ENCODE data around the gene MRPL11. TPM values are rescaled to one million over a fixed set of nuclear protein-coding genes. Genes with fewer than 3 reads are reported as not detected.

Gene MRPL11
- total and polyA plus RNA-seq, 2 donors (not counting 1 experiment from before 2014, with no cell fraction given) = 25.5 to 26.7 TPM

DNA sequence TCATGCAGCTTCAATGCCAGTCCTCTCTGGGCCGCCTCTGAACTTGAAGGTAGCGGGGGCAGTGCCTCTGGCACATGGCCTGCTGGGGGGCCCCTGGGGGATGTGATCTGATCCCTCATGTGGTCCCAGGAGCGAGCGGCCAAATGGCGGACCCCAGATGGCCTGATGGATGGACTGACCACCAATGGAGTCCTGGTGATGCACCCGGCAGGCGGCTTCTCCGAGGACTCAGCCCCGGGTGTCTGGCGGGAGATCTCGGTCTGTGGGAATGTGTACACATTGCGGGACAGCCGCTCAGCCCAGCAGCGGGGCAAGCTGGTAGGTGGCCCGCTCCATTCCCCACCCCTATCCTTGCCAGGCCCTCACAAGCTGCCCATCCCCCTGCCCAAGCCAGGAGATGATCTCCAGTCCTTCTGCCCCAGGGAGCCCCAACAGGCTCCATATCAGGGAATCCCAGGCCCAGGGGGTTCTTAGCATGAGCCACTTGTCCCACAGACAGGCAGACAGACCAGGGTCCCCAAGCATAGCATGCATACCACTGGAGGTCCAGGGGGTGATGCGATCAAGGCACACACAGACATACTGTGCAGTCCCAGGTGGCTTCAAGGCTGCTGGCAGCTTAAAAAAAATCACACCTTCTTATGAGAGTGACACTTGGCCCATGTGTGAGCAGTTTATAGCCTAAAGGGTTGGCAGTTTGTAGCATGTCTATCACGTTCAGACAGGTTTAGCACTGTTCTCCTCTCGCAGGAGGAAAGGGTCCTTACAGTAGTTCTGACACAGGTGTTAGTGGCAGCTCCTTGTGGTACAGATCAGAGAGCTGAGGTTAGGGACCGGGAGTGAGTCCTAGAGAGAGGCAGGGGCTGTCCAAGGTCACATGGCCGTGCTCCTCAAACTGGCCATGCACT lies 35.2 kb upstream of the MRPL11 start:
- no peak overlapping the region for H2AFZ ChIP-seq (ENCODE audit: insufficient read depth, low read depth, low read length, poor library complexity, severe bottlenecking)
- no peaks in the 10 kb centered on the region for H4K20me1 ChIP-seq (ENCODE audit: control insufficient read depth, insufficient read depth, low read length, poor library complexity, severe bottlenecking)
- H3K27me3 ChIP-seq (replicated peaks in 1 of 4; ENCODE audit: control extremely low read depth in 1 of 4, control insufficient read depth in 3 of 4, insufficient read depth in 4 of 4, low read length in 3 of 4) = no peaks in the 10 kb centered on the region
- H3K27ac Mint-ChIP-seq = no peak overlapping the region
- peaks cover 3% of the 10 kb centered on the region for H3K4me1 Mint-ChIP-seq
- H3K4me1 ChIP-seq (ENCODE audit: control insufficient read depth in 2 of 2, insufficient read depth in 2 of 2, low read length in 2 of 2) = no peaks in the 10 kb centered on the region
- H3K9me3 Mint-ChIP-seq (ENCODE audit: insufficient read depth) = no peaks in the 10 kb centered on the region
- H3K9me3 ChIP-seq (ENCODE audit: control extremely low read depth in 1 of 3, control insufficient read depth in 2 of 3, insufficient read depth in 1 of 3, low read length in 2 of 3) = no peaks in the 10 kb centered on the region
- no peak overlapping the region for H3K4me3 Mint-ChIP-seq
- intact Hi-C loops (cut with micrococcal nuclease) = no loop called here
- TF ChIP-seq, protein P1, sequence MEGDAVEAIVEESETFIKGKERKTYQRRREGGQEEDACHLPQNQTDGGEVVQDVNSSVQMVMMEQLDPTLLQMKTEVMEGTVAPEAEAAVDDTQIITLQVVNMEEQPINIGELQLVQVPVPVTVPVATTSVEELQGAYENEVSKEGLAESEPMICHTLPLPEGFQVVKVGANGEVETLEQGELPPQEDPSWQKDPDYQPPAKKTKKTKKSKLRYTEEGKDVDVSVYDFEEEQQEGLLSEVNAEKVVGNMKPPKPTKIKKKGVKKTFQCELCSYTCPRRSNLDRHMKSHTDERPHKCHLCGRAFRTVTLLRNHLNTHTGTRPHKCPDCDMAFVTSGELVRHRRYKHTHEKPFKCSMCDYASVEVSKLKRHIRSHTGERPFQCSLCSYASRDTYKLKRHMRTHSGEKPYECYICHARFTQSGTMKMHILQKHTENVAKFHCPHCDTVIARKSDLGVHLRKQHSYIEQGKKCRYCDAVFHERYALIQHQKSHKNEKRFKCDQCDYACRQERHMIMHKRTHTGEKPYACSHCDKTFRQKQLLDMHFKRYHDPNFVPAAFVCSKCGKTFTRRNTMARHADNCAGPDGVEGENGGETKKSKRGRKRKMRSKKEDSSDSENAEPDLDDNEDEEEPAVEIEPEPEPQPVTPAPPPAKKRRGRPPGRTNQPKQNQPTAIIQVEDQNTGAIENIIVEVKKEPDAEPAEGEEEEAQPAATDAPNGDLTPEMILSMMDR (IDR thresholded peaks at IDR 0.05) = no peak
- no peaks in the 10 kb centered on the region for H3K36me3 ChIP-seq (replicated peaks in 1 of 2; ENCODE audit: control extremely low read depth in 1 of 2, control insufficient read depth in 1 of 2, extremely low read depth in 1 of 2, insufficient read depth in 2 of 2, low read length in 1 of 2)
- ChIA-PET CTCF (no interaction called here), POLR2A (no interaction called here)
- no peak overlapping the region for H3K9ac ChIP-seq (ENCODE audit: low read length)
- no peak overlapping the region for H3K4me3 ChIP-seq (ENCODE audit: control extremely low read depth in 1 of 5, extremely low read depth in 1 of 5, insufficient read depth in 1 of 5, low read depth in 2 of 5, low read length in 4 of 5)
- 96% methylated on average over 19 of the region's 20 CpGs for WGBS (ENCODE audit: insufficient coverage)
- no peak overlapping the region for H3K27ac ChIP-seq (ENCODE audit: low read length in 2 of 2)
- no peak overlapping the region for H3K4me2 ChIP-seq (replicated peaks; ENCODE audit: low read depth, low read length, poor library complexity, severe bottlenecking)
- DNase-seq = no peak
- no peaks in the 10 kb centered on the region for H3K79me2 ChIP-seq (ENCODE audit: control insufficient read depth, insufficient read depth, low read length)
- no peaks in the 10 kb centered on the region for H3K27me3 Mint-ChIP-seq
- no peak for ATAC-seq (ENCODE audit: low read depth)

DNA sequence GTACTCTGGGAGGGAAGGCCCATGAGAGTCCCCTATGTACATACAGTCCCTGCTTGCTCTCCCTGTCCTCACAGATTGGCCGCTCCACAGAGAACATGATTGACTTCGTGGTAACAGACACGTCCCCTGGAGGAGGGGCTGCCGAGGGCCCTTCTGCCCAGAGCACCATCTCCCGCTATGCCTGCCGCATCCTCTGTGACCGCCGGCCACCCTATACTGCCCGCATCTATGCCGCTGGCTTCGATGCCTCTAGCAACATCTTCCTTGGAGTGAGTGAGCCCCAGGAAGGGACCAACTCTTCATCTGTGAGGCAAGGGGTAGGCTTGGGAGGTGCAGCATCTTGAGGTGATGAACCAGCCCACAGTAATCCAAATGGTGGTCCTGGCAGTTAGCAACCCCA lies 34.5 kb upstream of the MRPL11 start:
- ChIA-PET CTCF (no interaction called here), POLR2A (no interaction called here)
- Histone ChIP-seq H3K36me3 (replicated peaks in 1 of 2; ENCODE audit: control extremely low read depth in 1 of 2, control insufficient read depth in 1 of 2, extremely low read depth in 1 of 2, insufficient read depth in 2 of 2, low read length in 1 of 2) (no peaks in the 10 kb centered on the region), H3K27me3 (replicated peaks in 1 of 4; ENCODE audit: control extremely low read depth in 1 of 4, control insufficient read depth in 3 of 4, insufficient read depth in 4 of 4, low read length in 3 of 4) (no peaks in the 10 kb centered on the region), H3K27ac (ENCODE audit: low read length in 2 of 2) (no peak overlapping the region), H3K9me3 (ENCODE audit: control extremely low read depth in 1 of 3, control insufficient read depth in 2 of 3, insufficient read depth in 1 of 3, low read length in 2 of 3) (no peaks in the 10 kb centered on the region), H3K4me2 (replicated peaks; ENCODE audit: low read depth, low read length, poor library complexity, severe bottlenecking) (no peak overlapping the region), H3K9ac (ENCODE audit: low read length) (no peak overlapping the region), H3K79me2 (ENCODE audit: control insufficient read depth, insufficient read depth, low read length) (no peaks in the 10 kb centered on the region), H4K20me1 (ENCODE audit: control insufficient read depth, insufficient read depth, low read length, poor library complexity, severe bottlenecking) (no peaks in the 10 kb centered on the region), H2AFZ (ENCODE audit: insufficient read depth, low read depth, low read length, poor library complexity, severe bottlenecking) (no peak overlapping the region), H3K4me3 (ENCODE audit: control extremely low read depth in 1 of 5, extremely low read depth in 1 of 5, insufficient read depth in 1 of 5, low read depth in 2 of 5, low read length in 4 of 5) (no peak overlapping the region), H3K4me1 (ENCODE audit: control insufficient read depth in 2 of 2, insufficient read depth in 2 of 2, low read length in 2 of 2) (peaks cover 0 to under 1% of the 10 kb centered on the region in 2 donors)
- H3K4me1 Mint-ChIP-seq = peaks cover 3% of the 10 kb centered on the region
- DNase-seq = no peak
- H3K9me3 Mint-ChIP-seq (ENCODE audit: insufficient read depth) = no peaks in the 10 kb centered on the region
- over 99% methylated on average over 9 of the region's 11 CpGs for WGBS (ENCODE audit: insufficient coverage)
- no peak overlapping the region for H3K27ac Mint-ChIP-seq
- no peak overlapping the region for H3K4me3 Mint-ChIP-seq
- no peaks in the 10 kb centered on the region for H3K27me3 Mint-ChIP-seq
- TF ChIP-seq, protein P1 (IDR thresholded peaks at IDR 0.05) = no peak
- TF ChIP-seq EZH2 (IDR thresholded peaks at IDR 0.05; ENCODE audit: borderline replicate concordance, insufficient read depth, low read depth, low read length, poor library complexity, severe bottlenecking) = no peak
- intact Hi-C loops (cut with micrococcal nuclease) = no loop called here
- ATAC-seq (ENCODE audit: low read depth) = no peak
